Measurements from ENCODE around the gene LIMS2. TPM values are rescaled to one million over a fixed set of nuclear protein-coding genes. Genes with fewer than 3 reads are reported as not detected.

LIMS2 gene
- total RNA-seq, 4 donors from 2014 or later: 99.2 to 342 (median 175) TPM

- Histone ChIP-seq H3K27me3 (peaks cover 0 to 2% (median 0%) of the 10 kb centered on the region in 4 donors), H3K36me3 (no peaks in the 10 kb centered on the region), H3K9me3 (no peaks in the 10 kb centered on the region), H3K4me1 (no peaks in the 10 kb centered on the region), H3K27ac (replicated peaks in 1 of 4) (no peak overlapping the region), H3K4me3 (no peak overlapping the region)
- intact Hi-C loops (cut with DNase I): no loop called here
- TF ChIP-seq EP300 (IDR thresholded peaks at IDR 0.05): no peak
- TF ChIP-seq POLR2A (IDR thresholded peaks at IDR 0.05; ENCODE audit: low read depth): no peak
- TF ChIP-seq POLR2AphosphoS5 (IDR thresholded peaks at IDR 0.05): no peak
- no peak for TF ChIP-seq CTCF (IDR thresholded peaks at IDR 0.05)
- no peak for DNase-seq (ENCODE audit: extremely low spot score)
- 74% methylated on average over 8 of the region's 8 CpGs for WGBS
These were observed 70.3 kb downstream of the LIMS2 start for GRCh38 chr2:127604986-127605385.

- Histone ChIP-seq H3K27me3 (no peaks in the 10 kb centered on the region), H3K4me1 (no peaks in the 10 kb centered on the region), H3K36me3 (no peaks in the 10 kb centered on the region), H3K9me3 (no peaks in the 10 kb centered on the region), H3K4me3 (no peak overlapping the region), H3K27ac (replicated peaks in 1 of 4) (no peak overlapping the region)
- intact Hi-C loops (cut with DNase I): no loop called here
- no peak for TF ChIP-seq EP300 (IDR thresholded peaks at IDR 0.05)
- no peak for TF ChIP-seq CTCF (IDR thresholded peaks at IDR 0.05)
- no peak for DNase-seq (ENCODE audit: extremely low spot score)
- WGBS: 78% methylated on average over 3 of the region's 3 CpGs
These were observed 76.1 kb downstream of the LIMS2 start for GRCh38 chr2:127599211-127599610.

DNA sequence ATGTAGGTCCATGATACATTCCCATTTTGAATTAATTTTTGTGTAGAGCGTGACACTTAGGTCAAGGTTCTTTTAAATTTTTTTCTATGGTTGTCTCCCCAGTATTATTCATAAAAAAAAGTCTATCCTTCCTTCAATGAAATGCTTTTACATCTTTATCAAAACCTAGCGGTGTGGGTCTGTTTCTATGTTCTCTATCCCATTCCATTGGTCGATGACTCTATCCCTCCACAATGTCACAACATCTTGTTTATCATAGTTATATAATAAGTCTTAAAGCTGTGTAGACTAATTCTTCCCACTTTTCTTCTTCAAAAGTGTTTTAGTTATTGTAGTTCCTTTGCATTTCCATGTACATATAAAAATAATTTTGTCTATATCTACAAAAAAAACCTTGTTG, 76.6 kb downstream of the LIMS2 start:
- TF ChIP-seq POLR2AphosphoS5 (IDR thresholded peaks at IDR 0.05): no peak
- no peak for TF ChIP-seq EP300 (IDR thresholded peaks at IDR 0.05)
- TF ChIP-seq POLR2A (IDR thresholded peaks at IDR 0.05; ENCODE audit: low read depth): no peak
- no peak for TF ChIP-seq CTCF (IDR thresholded peaks at IDR 0.05)
- Histone ChIP-seq H3K4me1 (no peaks in the 10 kb centered on the region), H3K27me3 (no peaks in the 10 kb centered on the region), H3K27ac (replicated peaks in 1 of 4) (no peak overlapping the region), H3K36me3 (no peaks in the 10 kb centered on the region), H3K9me3 (no peaks in the 10 kb centered on the region), H3K4me3 (no peak overlapping the region)
- DNase-seq (ENCODE audit: extremely low spot score): no peak
- intact Hi-C loops (cut with DNase I): no loop called here
- WGBS: 93% methylated on average over 3 of the region's 3 CpGs

DNA sequence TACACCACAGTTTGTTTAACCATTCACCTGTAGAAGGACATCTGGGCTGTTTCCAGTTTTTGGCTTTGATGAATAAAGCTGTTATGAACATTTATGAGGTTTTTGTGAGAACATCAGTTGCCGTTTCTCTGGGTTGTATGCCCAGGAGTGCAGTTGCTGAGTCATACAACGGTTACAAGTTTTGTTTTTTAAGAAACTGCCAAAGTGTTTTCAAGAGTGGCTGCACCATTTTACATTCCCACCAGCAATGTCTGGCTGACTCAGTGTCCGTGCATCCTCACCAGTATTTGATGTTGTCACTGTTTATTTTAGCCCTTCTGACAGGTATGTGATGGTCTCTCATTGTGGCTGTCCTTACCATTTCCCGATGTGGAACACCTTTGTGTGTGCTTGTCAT, 77.3 kb downstream of the LIMS2 start:
- no peaks in the 10 kb centered on the region for H3K9me3 ChIP-seq
- TF ChIP-seq POLR2A (IDR thresholded peaks at IDR 0.05; ENCODE audit: low read depth) (no peak), EP300 (IDR thresholded peaks at IDR 0.05) (no peak), CTCF (IDR thresholded peaks at IDR 0.05) (no peak), POLR2AphosphoS5 (IDR thresholded peaks at IDR 0.05) (no peak)
- H3K27me3 ChIP-seq: no peaks in the 10 kb centered on the region
- no peak overlapping the region for H3K4me3 ChIP-seq
- 80% methylated on average over 4 of the region's 4 CpGs for WGBS
- no peaks in the 10 kb centered on the region for H3K4me1 ChIP-seq
- no peak overlapping the region for H3K27ac ChIP-seq (replicated peaks in 1 of 4)
- intact Hi-C loops (cut with DNase I): no loop called here
- no peak for DNase-seq (ENCODE audit: extremely low spot score)
- no peaks in the 10 kb centered on the region for H3K36me3 ChIP-seq
